ENCODE data around the gene TCTN2. TPM values are rescaled to one million over a fixed set of nuclear protein-coding genes. Genes with fewer than 3 reads are reported as not detected.

The TCTN2 gene
- total RNA-seq, 2 experiments from 2014 or later, result 3.7 to 3.8 TPM

DNA sequence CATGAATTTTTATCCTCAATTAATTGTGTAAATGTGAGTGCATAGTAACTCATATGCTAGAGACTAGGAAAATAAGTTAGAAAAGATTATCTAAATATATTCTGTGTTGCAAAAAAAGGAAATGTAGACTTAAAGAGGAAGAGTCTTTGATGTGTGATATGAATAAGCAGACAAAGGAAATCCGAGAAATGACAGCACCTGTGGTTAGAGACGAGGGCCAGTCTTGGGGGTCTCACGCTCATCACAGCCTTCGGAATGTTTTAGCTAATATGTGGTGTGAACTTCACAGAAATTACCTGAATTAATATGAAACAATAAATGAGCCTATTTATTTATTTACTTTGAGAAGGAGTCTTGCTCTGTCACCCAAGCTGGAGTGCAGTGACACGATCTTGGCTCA, 52.9 kb downstream of the TCTN2 start:
- ChIA-PET POLR2A (interaction anchor here (1.2 kb wide), 1 partner anchor 10 kb away, joined by 10 read pairs; no protein-coding TSS in a partner anchor), CTCF (interaction anchor here (1.2 kb wide), 1 partner anchor 10 kb away, joined by 5 read pairs; no protein-coding TSS in a partner anchor)
- Mint-ChIP-seq H3K36me3 (peaks cover 47% of the 10 kb centered on the region), H3K4me1 (ENCODE audit: low read depth) (peaks cover 36% of the 10 kb centered on the region), H3K9me3 (no peaks in the 10 kb centered on the region), H3K4me3 (no peak overlapping the region), H3K27me3 (no peaks in the 10 kb centered on the region), H3K27ac (no peak overlapping the region)
- intact Hi-C loops (cut with micrococcal nuclease), result no loop called here
- no peak for DNase-seq

DNA sequence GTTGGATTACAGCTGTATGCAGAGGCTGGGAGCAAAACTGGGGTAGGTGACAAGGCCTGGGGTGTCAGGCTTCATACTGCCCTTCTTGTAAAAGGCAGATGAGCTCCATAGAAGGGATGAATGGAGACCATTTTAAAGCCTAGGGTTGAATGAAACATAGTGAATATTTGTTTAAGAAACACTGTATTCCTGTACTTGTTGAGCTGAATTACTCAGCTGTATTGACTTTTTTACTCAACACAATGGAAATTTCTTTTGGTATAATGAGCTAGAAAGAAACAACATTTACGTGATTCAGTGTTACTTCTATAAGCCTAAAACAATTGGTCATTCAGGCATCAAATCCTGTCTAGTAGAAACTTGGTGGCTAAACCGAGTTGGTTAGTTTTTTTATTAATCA, 55.3 kb downstream of the TCTN2 start:
- ChIA-PET CTCF (no interaction called here), POLR2A (interaction anchor here (1.1 kb wide), 1 partner anchor 12 kb away, joined by 9 read pairs; no protein-coding TSS in a partner anchor)

DNA sequence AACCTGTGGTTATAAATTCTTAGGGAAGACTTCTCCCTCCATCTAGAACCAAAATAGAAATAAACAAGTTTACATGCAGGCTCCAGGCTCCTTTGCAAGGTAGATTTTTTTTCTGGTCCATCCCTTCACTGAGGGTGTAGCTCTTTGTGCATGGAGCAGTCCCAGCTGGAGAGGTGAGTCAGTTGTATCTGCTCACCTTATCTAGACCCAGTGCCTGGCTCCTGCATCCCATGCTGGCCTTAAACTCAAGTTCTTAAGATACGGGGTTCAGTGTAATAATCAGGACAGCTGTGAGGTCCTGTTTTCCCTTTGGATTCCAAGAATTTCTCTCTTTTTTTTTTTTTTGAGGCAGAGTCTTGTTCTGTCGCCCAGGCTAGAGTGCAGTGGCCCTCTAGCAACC, 56.0 kb downstream of the TCTN2 start:
- peaks cover 57% of the 10 kb centered on the region for H3K36me3 Mint-ChIP-seq
- intact Hi-C loops (cut with micrococcal nuclease), result loop anchor here (1.0 kb wide), 1 partner anchor 13 kb away; no protein-coding TSS in a partner anchor
- no peak for DNase-seq
- no peak overlapping the region for H3K4me3 Mint-ChIP-seq
- no peaks in the 10 kb centered on the region for H3K9me3 Mint-ChIP-seq
- H3K27me3 Mint-ChIP-seq, result no peaks in the 10 kb centered on the region
- no peak overlapping the region for H3K27ac Mint-ChIP-seq
- H3K4me1 Mint-ChIP-seq (ENCODE audit: low read depth), result peaks cover 20% of the 10 kb centered on the region
- ChIA-PET CTCF (no interaction called here), POLR2A (no interaction called here)

More for the DNA sequence above, 55.3 kb downstream of the TCTN2 start:
- Mint-ChIP-seq H3K9me3 (no peaks in the 10 kb centered on the region), H3K4me3 (no peak overlapping the region), H3K4me1 (ENCODE audit: low read depth) (peaks cover 18% of the 10 kb centered on the region), H3K36me3 (peaks cover 54% of the 10 kb centered on the region), H3K27ac (peak overlapping the region; percentile 76), H3K27me3 (no peaks in the 10 kb centered on the region)
- DNase-seq, result no peak
- intact Hi-C loops (cut with micrococcal nuclease), result loop anchor here (1.0 kb wide), 1 partner anchor 12 kb away; no protein-coding TSS in a partner anchor

DNA sequence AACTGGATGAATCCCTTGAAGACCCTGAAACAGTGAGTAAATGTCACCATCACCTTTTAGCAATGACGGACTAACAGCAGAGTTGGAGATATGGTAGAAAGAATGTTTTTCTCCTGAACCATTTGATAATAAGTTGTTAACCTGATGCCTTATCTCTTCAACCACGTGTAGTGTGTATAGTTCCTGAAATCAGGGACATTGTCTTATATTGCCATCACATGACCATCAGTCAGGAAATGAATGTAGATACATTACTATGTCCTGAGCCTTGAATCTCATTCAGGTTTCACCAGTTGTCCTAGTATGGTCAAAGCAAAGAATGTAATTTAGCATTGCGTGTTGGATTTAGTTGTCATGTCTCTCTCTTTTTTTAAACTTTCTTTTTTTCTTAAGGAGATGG, 57.0 kb downstream of the TCTN2 start:
- H3K4me3 Mint-ChIP-seq, result no peak overlapping the region
- H3K4me1 Mint-ChIP-seq (ENCODE audit: low read depth), result peaks cover 25% of the 10 kb centered on the region
- no peaks in the 10 kb centered on the region for H3K27me3 Mint-ChIP-seq
- intact Hi-C loops (cut with micrococcal nuclease), result no loop called here
- H3K36me3 Mint-ChIP-seq, result peaks cover 63% of the 10 kb centered on the region
- ChIA-PET POLR2A (no interaction called here), CTCF (no interaction called here)
- no peak for DNase-seq
- H3K9me3 Mint-ChIP-seq, result no peaks in the 10 kb centered on the region
- H3K27ac Mint-ChIP-seq, result no peak overlapping the region

DNA sequence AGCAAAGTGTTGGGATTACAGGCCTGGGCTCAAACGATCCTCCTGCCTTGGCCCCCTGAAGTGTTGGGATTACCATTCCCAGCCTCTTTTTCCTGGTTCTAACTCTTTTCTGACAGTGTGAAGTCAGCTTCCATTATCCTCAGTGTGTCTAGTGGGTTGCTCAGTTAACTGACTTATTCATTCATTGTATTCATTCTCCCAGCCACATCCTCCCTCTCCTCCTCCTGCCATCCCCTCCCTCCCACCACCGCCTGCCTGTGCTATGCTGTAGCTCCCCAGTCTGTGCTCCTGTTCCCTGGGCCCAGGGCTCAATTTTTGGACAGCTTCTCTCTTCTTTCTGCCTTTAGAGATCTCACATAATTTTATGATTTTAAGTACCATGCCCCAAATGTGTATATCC, 60.7 kb downstream of the TCTN2 start:
- H3K27ac Mint-ChIP-seq, result no peak overlapping the region
- no peaks in the 10 kb centered on the region for H3K9me3 Mint-ChIP-seq
- ChIA-PET POLR2A (no interaction called here), CTCF (no interaction called here)
- intact Hi-C loops (cut with micrococcal nuclease), result no loop called here
- H3K4me3 Mint-ChIP-seq, result no peak overlapping the region
- H3K27me3 Mint-ChIP-seq, result no peaks in the 10 kb centered on the region
- peaks cover 14% of the 10 kb centered on the region for H3K4me1 Mint-ChIP-seq (ENCODE audit: low read depth)
- peaks cover 72% of the 10 kb centered on the region for H3K36me3 Mint-ChIP-seq
- DNase-seq, result no peak

DNA sequence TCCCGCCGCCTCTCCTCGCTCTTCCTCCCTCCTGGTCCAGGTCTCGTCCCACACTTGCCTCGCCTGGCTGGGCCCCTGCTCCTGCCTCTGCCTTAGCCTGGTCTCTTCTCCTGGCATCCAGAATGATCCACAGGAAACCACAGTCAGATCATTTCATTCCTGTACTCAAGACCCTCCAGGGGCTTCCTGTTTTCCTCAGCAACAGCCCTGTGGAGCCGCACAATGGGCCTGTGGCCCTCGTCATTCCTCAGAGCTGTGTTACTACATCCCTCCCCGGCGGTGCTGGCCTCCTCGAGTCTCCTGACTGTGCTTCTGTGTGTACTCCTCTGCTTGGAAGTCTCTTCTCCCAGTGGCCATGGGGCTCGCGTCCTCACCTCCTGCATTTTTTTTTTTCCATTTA, 61.3 kb downstream of the TCTN2 start:
- intact Hi-C loops (cut with micrococcal nuclease), result no loop called here
- H3K27ac Mint-ChIP-seq, result no peak overlapping the region
- no peaks in the 10 kb centered on the region for H3K27me3 Mint-ChIP-seq
- ChIA-PET CTCF (no interaction called here), POLR2A (interaction anchor here (1.5 kb wide), 1 partner anchor 17 kb away, joined by 4 read pairs; no protein-coding TSS in a partner anchor)
- H3K4me3 Mint-ChIP-seq, result no peak overlapping the region
- peaks cover 74% of the 10 kb centered on the region for H3K36me3 Mint-ChIP-seq
- peaks cover 13% of the 10 kb centered on the region for H3K4me1 Mint-ChIP-seq (ENCODE audit: low read depth)
- DNase-seq, result no peak
- no peaks in the 10 kb centered on the region for H3K9me3 Mint-ChIP-seq

- Mint-ChIP-seq H3K27me3 (no peaks in the 10 kb centered on the region), H3K9me3 (no peaks in the 10 kb centered on the region), H3K36me3 (peaks cover 74% of the 10 kb centered on the region), H3K4me3 (no peak overlapping the region), H3K27ac (no peak overlapping the region), H3K4me1 (ENCODE audit: low read depth) (peaks cover 13% of the 10 kb centered on the region)
- CTCF ChIA-PET, result no interaction called here
- no peak for DNase-seq
- intact Hi-C loops (cut with micrococcal nuclease), result no loop called here
- POLR2A ChIA-PET, result interaction anchor here (1.5 kb wide), 1 partner anchor 18 kb away, joined by 4 read pairs; no protein-coding TSS in a partner anchor
These were observed 62.3 kb downstream of the TCTN2 start for GRCh38 chr12:123733229-123733628.

GRCh38 chr12:123734268-123734667, 63.4 kb downstream of the TCTN2 start:
- no peak for DNase-seq
- no peak overlapping the region for H3K27ac Mint-ChIP-seq
- no peak overlapping the region for H3K4me3 Mint-ChIP-seq
- no peaks in the 10 kb centered on the region for H3K9me3 Mint-ChIP-seq
- intact Hi-C loops (cut with micrococcal nuclease), result no loop called here
- CTCF ChIA-PET, result no interaction called here
- H3K27me3 Mint-ChIP-seq, result no peaks in the 10 kb centered on the region
- peaks cover 75% of the 10 kb centered on the region for H3K36me3 Mint-ChIP-seq
- POLR2A ChIA-PET, result no interaction called here
- H3K4me1 Mint-ChIP-seq (ENCODE audit: low read depth), result peaks cover 13% of the 10 kb centered on the region

DNA sequence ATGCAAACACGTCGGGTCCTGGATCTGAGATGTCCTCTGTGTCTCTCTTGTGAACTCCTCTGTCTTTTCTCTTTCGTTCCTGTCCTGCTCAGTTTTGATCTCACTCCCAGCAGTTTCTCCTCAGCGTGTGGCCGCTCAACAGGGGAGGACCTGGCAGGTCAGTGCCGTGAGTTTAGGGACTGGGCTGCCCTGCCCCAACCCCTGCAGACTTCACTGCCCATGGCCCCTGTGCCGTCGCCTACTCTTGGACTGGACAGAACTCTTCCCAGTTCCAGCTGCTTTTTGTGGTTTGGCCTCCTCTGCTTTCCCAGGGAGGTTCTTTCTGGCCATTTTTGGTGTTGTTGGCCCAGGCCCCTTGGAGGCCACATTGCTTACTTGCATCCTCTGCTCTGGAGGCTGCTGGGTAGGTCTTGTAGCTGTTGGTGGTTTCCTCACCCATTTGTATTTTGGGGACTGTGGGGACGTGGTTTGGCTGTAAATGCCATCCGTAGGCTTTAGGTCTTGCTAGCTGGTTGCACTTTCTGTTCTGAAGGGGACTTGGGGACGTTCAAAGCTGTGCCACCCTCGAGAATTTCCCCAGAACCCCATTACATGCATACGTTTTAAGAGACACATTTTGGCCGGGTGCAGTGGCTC, 71.1 kb downstream of the TCTN2 start:
- Mint-ChIP-seq H3K27me3 (no peaks in the 10 kb centered on the region), H3K4me3 (no peak overlapping the region)

GRCh38 chr12:123743002-123743401, 72.1 kb downstream of the TCTN2 start:
- Mint-ChIP-seq H3K4me1 (ENCODE audit: low read depth) (peaks cover 4% of the 10 kb centered on the region), H3K27ac (peak overlapping the region; percentile 34), H3K36me3 (peaks cover 67% of the 10 kb centered on the region), H3K4me3 (no peak overlapping the region), H3K9me3 (no peaks in the 10 kb centered on the region), H3K27me3 (no peaks in the 10 kb centered on the region)
- POLR2A ChIA-PET, result no interaction called here
- intact Hi-C loops (cut with micrococcal nuclease), result no loop called here
- CTCF ChIA-PET, result no interaction called here
- no peak for DNase-seq

More for the DNA sequence above, 71.1 kb downstream of the TCTN2 start:
- intact Hi-C loops (cut with micrococcal nuclease), result no loop called here
- Mint-ChIP-seq H3K4me1 (ENCODE audit: low read depth) (peaks cover 4% of the 10 kb centered on the region), H3K36me3 (peaks cover 66% of the 10 kb centered on the region), H3K27ac (no peak overlapping the region), H3K9me3 (no peaks in the 10 kb centered on the region)
- CTCF ChIA-PET, result no interaction called here
- POLR2A ChIA-PET, result no interaction called here
- no peak for DNase-seq

GRCh38 chr12:123744836-123745235, 73.9 kb downstream of the TCTN2 start:
- H3K27ac Mint-ChIP-seq, result no peak overlapping the region

GRCh38 chr12:123747309-123747708, 76.4 kb downstream of the TCTN2 start:
- H3K27ac Mint-ChIP-seq, result no peak overlapping the region
- peaks cover 3% of the 10 kb centered on the region for H3K4me1 Mint-ChIP-seq (ENCODE audit: low read depth)
- intact Hi-C loops (cut with micrococcal nuclease), result no loop called here
- POLR2A ChIA-PET, result no interaction called here
- DNase-seq, result no peak
- H3K36me3 Mint-ChIP-seq, result peaks cover 59% of the 10 kb centered on the region
- no peaks in the 10 kb centered on the region for H3K27me3 Mint-ChIP-seq
- CTCF ChIA-PET, result no interaction called here
- no peak overlapping the region for H3K4me3 Mint-ChIP-seq
- no peaks in the 10 kb centered on the region for H3K9me3 Mint-ChIP-seq

More at GRCh38 chr12:123744836-123745235, 73.9 kb downstream of the TCTN2 start:
- Mint-ChIP-seq H3K4me3 (no peak overlapping the region), H3K9me3 (no peaks in the 10 kb centered on the region), H3K27me3 (no peaks in the 10 kb centered on the region), H3K36me3 (peaks cover 66% of the 10 kb centered on the region), H3K4me1 (ENCODE audit: low read depth) (peaks cover 4% of the 10 kb centered on the region)
- CTCF ChIA-PET, result no interaction called here
- DNase-seq, result no peak
- POLR2A ChIA-PET, result interaction anchor here (1.0 kb wide), 1 partner anchor 32 kb away, joined by 3 read pairs; no protein-coding TSS in a partner anchor
- intact Hi-C loops (cut with micrococcal nuclease), result no loop called here

- Mint-ChIP-seq H3K27ac (no peak overlapping the region), H3K36me3 (peaks cover 58% of the 10 kb centered on the region)
These were observed 77.2 kb downstream of the TCTN2 start for GRCh38 chr12:123748161-123748560.

More at GRCh38 chr12:123748161-123748560, 77.2 kb downstream of the TCTN2 start:
- no peaks in the 10 kb centered on the region for H3K27me3 Mint-ChIP-seq
- intact Hi-C loops (cut with micrococcal nuclease), result no loop called here
- H3K9me3 Mint-ChIP-seq, result no peaks in the 10 kb centered on the region
- peaks cover 3% of the 10 kb centered on the region for H3K4me1 Mint-ChIP-seq (ENCODE audit: low read depth)
- H3K4me3 Mint-ChIP-seq, result no peak overlapping the region
- ChIA-PET CTCF (no interaction called here), POLR2A (no interaction called here)
- no peak for DNase-seq

Measured in activated CD4-positive, alpha-beta memory T cell treated with anti-CD3 and anti-CD28 coated beads for 36 hours (primary cell).